ENCODE measurements around the gene ARFGEF3.

DNA sequence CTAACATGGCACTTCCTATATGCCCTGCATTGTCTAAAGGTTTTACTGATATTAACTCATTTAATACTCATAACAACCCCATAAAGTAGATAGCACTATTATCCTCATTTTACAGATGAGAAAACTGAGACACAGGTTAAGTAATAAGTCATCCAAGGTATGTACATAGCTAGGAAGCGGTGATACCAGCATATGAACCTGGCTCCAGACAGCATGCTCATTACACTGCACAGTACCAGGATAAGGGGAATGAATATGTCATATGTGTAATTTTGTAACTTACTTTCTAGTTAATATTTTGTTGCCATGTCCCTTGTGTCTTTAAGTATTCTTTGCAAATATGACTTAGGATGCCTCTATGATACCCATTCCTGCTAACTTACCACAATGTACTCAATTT is 109.7 kb downstream of the ARFGEF3 start:
- TF ChIP-seq, protein P1, sequence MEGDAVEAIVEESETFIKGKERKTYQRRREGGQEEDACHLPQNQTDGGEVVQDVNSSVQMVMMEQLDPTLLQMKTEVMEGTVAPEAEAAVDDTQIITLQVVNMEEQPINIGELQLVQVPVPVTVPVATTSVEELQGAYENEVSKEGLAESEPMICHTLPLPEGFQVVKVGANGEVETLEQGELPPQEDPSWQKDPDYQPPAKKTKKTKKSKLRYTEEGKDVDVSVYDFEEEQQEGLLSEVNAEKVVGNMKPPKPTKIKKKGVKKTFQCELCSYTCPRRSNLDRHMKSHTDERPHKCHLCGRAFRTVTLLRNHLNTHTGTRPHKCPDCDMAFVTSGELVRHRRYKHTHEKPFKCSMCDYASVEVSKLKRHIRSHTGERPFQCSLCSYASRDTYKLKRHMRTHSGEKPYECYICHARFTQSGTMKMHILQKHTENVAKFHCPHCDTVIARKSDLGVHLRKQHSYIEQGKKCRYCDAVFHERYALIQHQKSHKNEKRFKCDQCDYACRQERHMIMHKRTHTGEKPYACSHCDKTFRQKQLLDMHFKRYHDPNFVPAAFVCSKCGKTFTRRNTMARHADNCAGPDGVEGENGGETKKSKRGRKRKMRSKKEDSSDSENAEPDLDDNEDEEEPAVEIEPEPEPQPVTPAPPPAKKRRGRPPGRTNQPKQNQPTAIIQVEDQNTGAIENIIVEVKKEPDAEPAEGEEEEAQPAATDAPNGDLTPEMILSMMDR (IDR thresholded peaks at IDR 0.05) = no peak
- TF ChIP-seq ZFX (IDR thresholded peaks at IDR 0.05; ENCODE audit: borderline replicate concordance) = no peak

All from 22Rv1 (cell line).